AG10803 (cell line): ENCODE data around the gene TMEM14A.
"Not testable (repeated sequence)": the region's sequence is repeated elsewhere in the genome, so short reads cannot be mapped to it uniquely, and the experiment has no call there.

ENCODE experiments used
- DNase-seq: peaks from one replicate; pipeline ENCODE4 v3.0.0; 2010; ENCODE audit warnings: low read depth
- H3K4me3 ChIP-seq: 2 replicates; pipeline ENCODE4 v1.5.1; 2011; ENCODE audit warnings: mild to moderate bottlenecking, low read length, control low read depth
- CTCF ChIP-seq: conservative IDR thresholded peaks from 2 replicates; pipeline ENCODE4 v1.5.1; 2011; ENCODE audit warnings: mild to moderate bottlenecking, low read length, control low read depth, inconsistent platforms

Gene TMEM14A

GRCh38 chr6:52672412-52673025, 1.6 kb downstream of the TMEM14A start:
- H3K4me3 ChIP-seq = no peak overlapping the region
- no peak for TF ChIP-seq CTCF
- DNase-seq = no peak

GRCh38 chr6:52674666-52675065, 3.8 kb downstream of the TMEM14A start:
- DNase-seq = no peak
- no peak for TF ChIP-seq CTCF
- no peak overlapping the region for H3K4me3 ChIP-seq

DNA sequence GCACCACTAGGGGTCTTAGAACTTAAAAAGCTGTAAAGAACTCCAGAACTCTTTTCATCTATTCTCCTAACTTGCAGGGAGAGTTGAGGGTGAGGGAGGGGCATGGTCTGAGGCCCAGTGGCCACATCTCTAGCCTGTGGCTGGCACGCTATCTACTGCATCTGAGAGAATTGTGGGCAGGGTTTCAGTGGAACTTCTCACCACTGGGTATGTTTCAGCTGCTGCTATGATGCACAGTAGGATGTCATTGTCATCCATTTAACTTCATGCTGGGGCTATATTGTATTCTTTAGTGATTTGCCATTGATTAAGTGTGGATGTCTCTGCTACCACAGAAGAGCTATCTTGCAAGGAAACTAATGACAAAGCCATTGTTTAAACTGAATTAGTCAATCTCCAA, 4.5 kb downstream of the TMEM14A start:
- H3K4me3 ChIP-seq = no peak overlapping the region
- no peak for DNase-seq
- no peak for TF ChIP-seq CTCF

- H3K4me3 ChIP-seq, DNase-seq: not testable (repeated sequence)
Observed at GRCh38 chr6:52676631-52677030, 5.7 kb downstream of the TMEM14A start.

GRCh38 chr6:52681416-52681815, 10.5 kb downstream of the TMEM14A start:
- H3K4me3 ChIP-seq = no peak overlapping the region
- TF ChIP-seq CTCF = no peak
- DNase-seq = no peak

GRCh38 chr6:52686878-52687699, 16.2 kb downstream of the TMEM14A start:
- peak; percentile 8 for DNase-seq
- no peak overlapping the region for H3K4me3 ChIP-seq
- no peak for TF ChIP-seq CTCF

DNA sequence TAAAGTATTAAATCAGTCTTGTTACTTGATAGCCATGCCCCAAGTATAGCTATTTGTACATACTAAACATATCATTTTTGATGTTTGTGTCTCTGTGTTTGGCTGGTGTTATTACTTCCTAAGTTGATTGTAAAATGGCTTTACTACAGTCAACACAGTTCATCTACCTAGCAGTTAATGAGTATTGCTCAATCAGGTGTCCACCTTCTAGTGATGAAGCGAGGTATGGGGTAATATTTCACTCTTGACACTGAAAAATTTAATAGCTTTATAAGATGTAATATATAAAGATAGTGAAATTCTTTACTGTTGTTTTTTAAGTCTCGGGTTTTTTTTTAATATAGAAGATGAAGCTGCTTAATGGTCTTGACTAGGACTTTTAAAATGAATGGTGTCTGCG, 18.9 kb downstream of the TMEM14A start:
- H3K4me3 ChIP-seq = no peak overlapping the region
- TF ChIP-seq CTCF = no peak
- DNase-seq = no peak
